ENCODE results near the gene PHACTR3. TPM values are rescaled to one million over a fixed set of nuclear protein-coding genes. Genes with fewer than 3 reads are reported as not detected.

PHACTR3 gene
- total RNA-seq, 2 experiments from 2014 or later = not detected

DNA sequence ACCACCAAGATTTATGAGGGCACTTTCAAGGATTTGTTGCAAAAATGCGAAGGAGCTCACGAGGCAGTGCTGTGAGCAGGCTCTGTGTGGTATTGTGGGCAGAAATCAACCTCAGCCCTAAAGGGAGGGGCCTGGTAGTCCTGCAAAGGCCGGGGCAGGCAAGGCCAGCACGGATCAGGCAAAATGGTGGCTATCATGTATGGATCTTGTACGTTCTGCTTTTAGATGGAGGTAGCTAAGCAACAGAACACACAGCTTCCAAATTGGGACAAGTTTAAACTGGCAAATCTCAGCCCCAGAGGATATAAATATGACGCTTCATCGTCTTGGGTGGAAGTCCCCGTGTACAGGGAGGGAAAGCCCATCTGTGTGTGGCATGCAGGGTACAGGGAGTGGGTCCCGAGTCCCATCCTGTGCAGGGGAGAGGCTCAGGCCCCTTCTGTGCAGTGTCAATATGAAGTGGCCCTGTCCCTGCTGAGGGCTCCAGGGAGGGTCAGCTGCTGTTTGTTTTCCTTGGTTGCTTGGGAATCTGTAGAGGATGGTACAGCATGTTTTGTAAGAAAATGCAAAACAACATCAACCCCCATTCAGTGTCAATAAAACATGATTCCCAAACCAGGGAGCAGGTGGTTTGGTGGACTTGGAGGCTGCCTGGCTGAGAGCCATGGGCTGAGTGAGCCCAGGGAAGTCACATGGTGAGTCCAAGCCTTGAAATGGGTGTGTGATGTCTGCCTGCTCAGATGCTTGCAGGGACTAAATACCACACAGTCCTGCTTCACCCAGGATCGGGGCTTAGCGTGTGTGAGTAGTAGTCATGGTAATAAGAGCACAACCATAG lies 216.1 kb downstream of the PHACTR3 start:
- Mint-ChIP-seq H3K36me3 (ENCODE audit: low read depth) (no peaks in the 10 kb centered on the region), H3K4me1 (ENCODE audit: low read depth) (no peaks in the 10 kb centered on the region), H3K27ac (no peak overlapping the region), H3K27me3 (peaks cover 5% of the 10 kb centered on the region), H3K4me3 (no peak overlapping the region), H3K9me3 (no peaks in the 10 kb centered on the region)
- no peak for ATAC-seq
- ChIA-PET CTCF (no interaction called here), POLR2A (no interaction called here)
- intact Hi-C loops (cut with micrococcal nuclease) = no loop called here
- DNase-seq = no peak
- TF ChIP-seq, protein P1, sequence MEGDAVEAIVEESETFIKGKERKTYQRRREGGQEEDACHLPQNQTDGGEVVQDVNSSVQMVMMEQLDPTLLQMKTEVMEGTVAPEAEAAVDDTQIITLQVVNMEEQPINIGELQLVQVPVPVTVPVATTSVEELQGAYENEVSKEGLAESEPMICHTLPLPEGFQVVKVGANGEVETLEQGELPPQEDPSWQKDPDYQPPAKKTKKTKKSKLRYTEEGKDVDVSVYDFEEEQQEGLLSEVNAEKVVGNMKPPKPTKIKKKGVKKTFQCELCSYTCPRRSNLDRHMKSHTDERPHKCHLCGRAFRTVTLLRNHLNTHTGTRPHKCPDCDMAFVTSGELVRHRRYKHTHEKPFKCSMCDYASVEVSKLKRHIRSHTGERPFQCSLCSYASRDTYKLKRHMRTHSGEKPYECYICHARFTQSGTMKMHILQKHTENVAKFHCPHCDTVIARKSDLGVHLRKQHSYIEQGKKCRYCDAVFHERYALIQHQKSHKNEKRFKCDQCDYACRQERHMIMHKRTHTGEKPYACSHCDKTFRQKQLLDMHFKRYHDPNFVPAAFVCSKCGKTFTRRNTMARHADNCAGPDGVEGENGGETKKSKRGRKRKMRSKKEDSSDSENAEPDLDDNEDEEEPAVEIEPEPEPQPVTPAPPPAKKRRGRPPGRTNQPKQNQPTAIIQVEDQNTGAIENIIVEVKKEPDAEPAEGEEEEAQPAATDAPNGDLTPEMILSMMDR (IDR thresholded peaks at IDR 0.05) = no peak

DNA sequence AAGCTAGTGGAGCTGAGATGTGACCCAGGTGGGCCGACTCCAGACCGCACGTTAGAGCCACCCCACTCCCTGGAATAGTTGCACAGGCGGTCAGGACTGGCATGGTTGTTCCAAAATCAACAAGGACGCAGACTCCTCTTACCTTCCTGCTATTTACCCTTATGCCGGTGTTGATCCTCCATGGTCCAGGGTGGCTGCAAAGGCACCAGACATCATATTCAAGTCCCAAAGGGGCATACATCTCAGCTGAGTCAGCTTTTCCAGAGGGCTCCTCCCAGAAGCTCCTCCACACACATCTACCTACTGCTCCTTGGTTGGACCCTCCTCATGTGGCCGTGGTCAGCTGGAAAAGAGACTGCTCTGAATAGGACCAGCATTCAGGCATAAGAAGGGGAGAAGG lies 216.9 kb downstream of the PHACTR3 start:
- CTCF ChIA-PET = interaction anchor here (0.9 kb wide), 1 partner anchor 29 kb away, joined by 4 read pairs; no protein-coding TSS in a partner anchor
- intact Hi-C loops (cut with micrococcal nuclease) = no loop called here
- POLR2A ChIA-PET = no interaction called here
- Mint-ChIP-seq H3K27me3 (peaks cover 5% of the 10 kb centered on the region), H3K4me1 (ENCODE audit: low read depth) (no peaks in the 10 kb centered on the region), H3K27ac (no peak overlapping the region), H3K36me3 (ENCODE audit: low read depth) (no peaks in the 10 kb centered on the region), H3K4me3 (no peak overlapping the region), H3K9me3 (no peaks in the 10 kb centered on the region)
- TF ChIP-seq, protein P1 (IDR thresholded peaks at IDR 0.05) = no peak
- no peak for DNase-seq
- ATAC-seq = no peak

DNA sequence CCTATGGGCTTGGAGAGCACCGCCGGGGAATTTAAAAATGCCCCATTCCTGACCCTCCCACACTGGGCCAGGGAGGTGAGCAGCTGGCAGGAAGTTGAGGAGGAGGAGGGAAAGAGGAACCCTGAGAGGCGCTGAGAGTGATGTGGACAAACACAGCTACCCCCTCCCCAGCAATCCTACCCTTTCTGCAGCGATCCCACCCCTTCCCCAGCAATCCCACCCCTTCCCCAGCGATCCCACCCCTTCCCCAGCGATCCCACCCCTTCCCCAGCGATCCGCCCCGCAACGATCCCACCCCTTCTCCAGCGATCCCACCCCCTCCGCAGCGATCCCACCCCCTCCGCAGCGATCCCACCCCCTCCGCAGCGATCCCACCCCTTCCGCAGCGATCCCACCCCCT lies 217.4 kb downstream of the PHACTR3 start:
- H3K27me3 Mint-ChIP-seq = peaks cover 3% of the 10 kb centered on the region
- no peak overlapping the region for H3K4me3 Mint-ChIP-seq
- no peak overlapping the region for H3K27ac Mint-ChIP-seq
- no peaks in the 10 kb centered on the region for H3K4me1 Mint-ChIP-seq (ENCODE audit: low read depth)
- no peak for DNase-seq
- intact Hi-C loops (cut with micrococcal nuclease) = no loop called here
- H3K9me3 Mint-ChIP-seq = no peaks in the 10 kb centered on the region
- no peak for ATAC-seq
- POLR2A ChIA-PET = no interaction called here
- CTCF ChIA-PET = interaction anchor here (0.9 kb wide), 1 partner anchor 28 kb away, joined by 4 read pairs; no protein-coding TSS in a partner anchor
- TF ChIP-seq, protein P1 (IDR thresholded peaks at IDR 0.05) = no peak
- no peaks in the 10 kb centered on the region for H3K36me3 Mint-ChIP-seq (ENCODE audit: low read depth)

DNA sequence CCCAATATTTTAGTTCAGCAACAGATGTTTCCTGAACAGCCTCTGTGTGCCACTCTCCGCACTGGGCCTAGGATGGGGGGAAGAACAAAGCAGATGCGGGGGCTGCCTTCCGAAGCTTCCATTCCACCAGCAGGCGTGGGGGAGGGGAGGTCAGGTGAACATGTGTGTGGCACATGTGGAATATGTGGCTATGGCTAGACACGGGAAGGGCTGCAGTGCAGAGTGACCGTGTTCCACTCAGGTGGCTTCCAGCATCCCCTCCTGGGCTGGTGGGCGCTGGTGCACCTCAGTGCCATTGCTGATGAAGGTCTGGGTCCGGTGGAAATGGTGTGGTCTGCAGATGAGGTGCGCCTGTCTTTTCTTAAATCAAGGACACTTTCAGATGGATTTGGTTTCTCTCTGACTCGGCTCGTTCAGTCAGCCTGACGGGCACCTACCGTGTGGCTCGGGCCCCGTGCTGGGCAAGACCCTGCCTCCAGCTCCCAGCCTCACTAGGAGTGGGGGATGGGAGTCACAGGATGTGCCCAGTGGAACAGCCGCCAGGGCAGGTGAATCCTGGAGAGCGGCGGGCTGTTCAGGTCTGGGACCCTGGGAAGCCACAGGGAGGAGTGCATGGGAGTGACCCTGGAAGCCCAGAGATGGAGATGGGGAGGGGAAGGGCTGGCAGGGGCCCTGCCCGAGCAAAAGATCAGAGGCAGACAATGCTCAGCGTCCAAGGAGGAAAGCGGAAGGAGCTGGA lies 218.1 kb downstream of the PHACTR3 start:
- Mint-ChIP-seq H3K36me3 (ENCODE audit: low read depth) (no peaks in the 10 kb centered on the region), H3K4me3 (no peak overlapping the region), H3K9me3 (no peaks in the 10 kb centered on the region), H3K27me3 (peaks cover 3% of the 10 kb centered on the region), H3K4me1 (ENCODE audit: low read depth) (no peaks in the 10 kb centered on the region), H3K27ac (no peak overlapping the region)
- TF ChIP-seq, protein P1 (IDR thresholded peaks at IDR 0.05) = no peak
- ATAC-seq = no peak
- ChIA-PET POLR2A (no interaction called here), CTCF (no interaction called here)
- intact Hi-C loops (cut with micrococcal nuclease) = no loop called here
- DNase-seq = no peak

DNA sequence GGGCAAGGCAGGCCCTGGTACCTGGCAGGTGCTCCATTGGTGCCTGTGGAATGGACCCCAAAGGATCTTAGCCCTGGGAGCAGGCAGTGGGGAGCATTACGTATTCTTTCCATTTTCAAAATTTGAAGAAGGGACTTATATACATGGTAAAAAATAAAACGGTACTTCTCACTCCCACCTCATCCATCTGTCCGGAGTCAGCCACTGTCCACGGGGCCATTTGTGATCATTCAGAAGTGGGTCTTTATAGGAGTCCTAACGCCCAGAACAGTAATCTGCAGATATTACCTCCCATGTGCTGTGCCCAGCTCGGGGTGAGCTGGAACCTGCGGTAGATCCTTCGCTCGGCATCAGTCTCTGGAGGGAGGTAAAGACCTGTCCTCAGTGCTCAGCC lies 218.7 kb downstream of the PHACTR3 start:
- H3K36me3 Mint-ChIP-seq (ENCODE audit: low read depth) = no peaks in the 10 kb centered on the region
- H3K9me3 Mint-ChIP-seq = no peaks in the 10 kb centered on the region
- no peak for DNase-seq
- ChIA-PET POLR2A (no interaction called here), CTCF (no interaction called here)
- peaks cover 3% of the 10 kb centered on the region for H3K27me3 Mint-ChIP-seq
- intact Hi-C loops (cut with micrococcal nuclease) = no loop called here
- no peak for ATAC-seq
- H3K4me1 Mint-ChIP-seq (ENCODE audit: low read depth) = no peaks in the 10 kb centered on the region
- TF ChIP-seq, protein P1 (IDR thresholded peaks at IDR 0.05) = no peak
- no peak overlapping the region for H3K27ac Mint-ChIP-seq
- H3K4me3 Mint-ChIP-seq = no peak overlapping the region

Measured in activated CD8-positive, alpha-beta T cell treated with anti-CD3 and anti-CD28 coated beads for 36 hours (primary cell).